Measurements from ENCODE around the gene GADD45G. TPM values are rescaled to one million over a fixed set of nuclear protein-coding genes. Genes with fewer than 3 reads are reported as not detected.
A peak's percentile ranks its signal among the peaks of the same experiment; 100 is the strongest.

Gene GADD45G
- total RNA-seq, 2 donors from 2014 or later: 30.3 to 54.2 TPM

- no peak overlapping the region for H3K4me3 ChIP-seq
- TF ChIP-seq POLR2A (IDR thresholded peaks at IDR 0.05): no peak
- no peak for TF ChIP-seq CTCF (IDR thresholded peaks at IDR 0.05)
- ATAC-seq (no peak), DNase-seq (peak in 1 of 4 donors; percentile 16)
- peak overlapping the region in 1 of 4 donors; percentile 18 for H3K27ac ChIP-seq
- WGBS, 2 donors: 68 to 78% methylated on average over 3 of the region's 3 CpGs
- intact Hi-C loops (cut with DNase I): no loop called here
- H3K4me1 ChIP-seq: peaks cover 28% of the 10 kb centered on the region
- H3K27me3 ChIP-seq: no peaks in the 10 kb centered on the region
- no peaks in the 10 kb centered on the region for H3K9me3 ChIP-seq
- H3K36me3 ChIP-seq (replicated peaks in 1 of 2; ENCODE audit: insufficient read depth in 1 of 2, low read depth in 2 of 2): no peaks in the 10 kb centered on the region
Measured at GRCh38 chr9:89608641-89609335, 4.0 kb downstream of the GADD45G start.

- Histone ChIP-seq H3K27ac (no peak overlapping the region), H3K9me3 (no peaks in the 10 kb centered on the region), H3K4me1 (peaks cover 22% of the 10 kb centered on the region), H3K27me3 (no peaks in the 10 kb centered on the region), H3K36me3 (replicated peaks in 1 of 2; ENCODE audit: insufficient read depth in 1 of 2, low read depth in 2 of 2) (no peaks in the 10 kb centered on the region), H3K4me3 (no peak overlapping the region)
- intact Hi-C loops (cut with DNase I): no loop called here
- TF ChIP-seq CTCF (IDR thresholded peaks at IDR 0.05) (no peak), POLR2A (IDR thresholded peaks at IDR 0.05) (no peak)
- WGBS, 2 donors: 88 to 92% methylated on average over 8 of the region's 8 CpGs
- DNase-seq: peak in 1 of 4 donors; percentile 13
- no peak for ATAC-seq
Measured at GRCh38 chr9:89609426-89610006, 4.7 kb downstream of the GADD45G start.

GRCh38 chr9:89610391-89610925 is 5.6 kb downstream of the GADD45G start:
- ATAC-seq: no peak
- no peak for TF ChIP-seq POLR2A (IDR thresholded peaks at IDR 0.05)
- no peak for TF ChIP-seq CTCF (IDR thresholded peaks at IDR 0.05)
- 83% methylated on average over 6 to 7 of the region's 7 CpGs for WGBS, 2 donors

GRCh38 chr9:89611425-89611824 is 6.6 kb downstream of the GADD45G start:
- H3K9me3 ChIP-seq: no peaks in the 10 kb centered on the region
- H3K36me3 ChIP-seq (replicated peaks in 1 of 2; ENCODE audit: insufficient read depth in 1 of 2, low read depth in 2 of 2): no peaks in the 10 kb centered on the region
- no peak for DNase-seq
- no peak overlapping the region for H3K27ac ChIP-seq
- no peak overlapping the region for H3K4me3 ChIP-seq
- H3K4me1 ChIP-seq: peaks cover 15% of the 10 kb centered on the region
- no peak for ATAC-seq
- intact Hi-C loops (cut with DNase I): no loop called here
- H3K27me3 ChIP-seq: no peaks in the 10 kb centered on the region
- 94 to 99% methylated on average over 5 of the region's 5 CpGs for WGBS, 2 donors
- TF ChIP-seq POLR2A (IDR thresholded peaks at IDR 0.05) (no peak), CTCF (IDR thresholded peaks at IDR 0.05) (no peak)

More at GRCh38 chr9:89610391-89610925, 5.6 kb downstream of the GADD45G start:
- H3K36me3 ChIP-seq (replicated peaks in 1 of 2; ENCODE audit: insufficient read depth in 1 of 2, low read depth in 2 of 2): no peaks in the 10 kb centered on the region
- H3K4me3 ChIP-seq: no peak overlapping the region
- intact Hi-C loops (cut with DNase I): no loop called here
- H3K4me1 ChIP-seq: peaks cover 22% of the 10 kb centered on the region
- H3K9me3 ChIP-seq: no peaks in the 10 kb centered on the region
- no peak overlapping the region for H3K27ac ChIP-seq
- no peaks in the 10 kb centered on the region for H3K27me3 ChIP-seq
- DNase-seq: no peak

Data from body of pancreas (tissue), 4 donors.